Activated CD4-positive, alpha-beta T cell treated with anti-CD3 and anti-CD28 coated beads, Interleukin-2, amount 50 U/mL, for 4 hours (primary cell): ENCODE data around the gene NAT10.

Experiments
- DNase-seq, 2 experiments: peaks; one replicate each; pipeline ENCODE4 v3.0.0-alpha.2; 2020

The NAT10 gene

DNA sequence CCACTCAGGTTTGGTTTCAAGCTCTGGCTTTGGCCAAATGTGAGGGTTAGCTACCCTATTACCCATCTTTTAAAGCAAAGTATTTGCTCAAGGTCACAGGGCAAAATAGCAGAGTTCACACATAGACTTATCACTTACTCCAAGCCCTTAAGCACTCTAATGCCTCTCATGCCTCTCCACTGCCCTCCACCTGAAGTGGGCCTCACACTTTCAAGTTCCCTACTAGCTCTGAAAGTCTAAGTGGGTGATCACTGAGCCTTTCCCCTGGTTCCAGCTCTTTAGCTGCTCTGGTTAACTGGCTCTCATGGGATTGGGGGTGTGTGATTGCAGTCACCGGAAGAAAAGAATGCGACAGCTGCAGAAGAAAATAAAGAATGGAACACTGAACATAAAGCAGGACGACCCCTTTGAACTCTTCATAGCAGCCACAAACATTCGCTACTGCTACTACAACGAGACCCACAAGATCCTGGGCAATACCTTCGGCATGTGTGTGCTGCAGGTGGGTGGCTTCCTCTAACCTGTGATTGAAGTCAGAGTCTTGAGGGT lies 6.4 kb downstream of the NAT10 start:
- DNase-seq, result no peak

DNA sequence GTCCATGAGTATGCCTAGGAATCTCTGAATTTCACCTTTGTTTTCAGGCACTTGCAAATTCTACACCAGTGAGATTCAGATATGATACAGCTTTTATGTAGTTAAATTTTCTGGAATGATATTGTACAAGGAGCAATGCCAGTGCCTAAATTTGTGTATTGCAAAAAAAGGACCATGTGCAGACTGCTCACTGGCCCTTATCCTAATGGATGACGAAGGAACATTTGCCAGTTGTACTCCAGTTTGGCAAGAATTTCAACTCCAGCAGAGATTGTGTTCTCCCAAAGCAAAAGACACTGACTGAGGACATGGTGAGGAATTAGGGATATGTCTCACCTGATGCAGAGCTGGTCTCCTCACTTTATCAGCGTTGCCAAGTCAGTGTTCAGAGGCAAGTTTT lies 8.6 kb downstream of the NAT10 start:
- no peak for DNase-seq

DNA sequence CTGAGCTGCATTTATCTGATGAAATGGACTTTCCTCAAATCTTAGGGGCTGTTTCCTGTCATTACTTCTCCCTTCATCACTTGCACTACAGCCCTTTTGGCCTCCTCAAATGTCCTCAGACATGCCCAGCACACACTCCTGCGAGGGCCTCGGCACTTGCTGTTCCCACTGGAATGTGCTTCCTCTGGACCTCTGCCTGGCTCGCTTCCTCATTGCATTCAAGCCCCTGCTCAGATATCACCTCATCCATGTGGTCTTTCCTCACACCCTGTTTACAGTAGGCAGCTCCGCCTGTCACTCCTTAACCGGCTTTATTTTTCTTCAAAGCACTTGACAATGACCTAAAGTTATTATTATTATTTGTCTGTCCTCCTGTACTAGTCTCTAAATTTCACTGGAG lies 9.0 kb downstream of the NAT10 start:
- no peak for DNase-seq

DNA sequence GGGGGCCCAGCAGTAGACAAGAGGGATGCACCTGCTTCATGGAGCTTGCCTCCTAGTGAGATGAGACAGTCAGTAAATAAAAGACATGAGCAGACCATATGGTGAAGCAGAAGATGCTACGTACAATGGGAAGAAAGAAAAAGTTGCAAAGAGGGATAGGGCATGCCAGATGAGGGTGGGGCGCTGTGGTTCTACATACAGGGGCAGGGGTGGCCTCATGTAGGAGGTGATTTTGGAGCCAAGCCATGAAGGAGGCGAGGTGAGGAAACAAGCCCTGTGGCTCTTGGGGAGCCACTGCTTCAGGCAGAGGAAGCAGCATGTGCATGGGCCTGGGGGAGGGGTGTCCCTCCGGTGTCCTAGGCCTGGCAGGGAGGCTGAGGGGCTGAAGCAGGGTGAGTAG lies 15.2 kb downstream of the NAT10 start:
- DNase-seq, result no peak

DNA sequence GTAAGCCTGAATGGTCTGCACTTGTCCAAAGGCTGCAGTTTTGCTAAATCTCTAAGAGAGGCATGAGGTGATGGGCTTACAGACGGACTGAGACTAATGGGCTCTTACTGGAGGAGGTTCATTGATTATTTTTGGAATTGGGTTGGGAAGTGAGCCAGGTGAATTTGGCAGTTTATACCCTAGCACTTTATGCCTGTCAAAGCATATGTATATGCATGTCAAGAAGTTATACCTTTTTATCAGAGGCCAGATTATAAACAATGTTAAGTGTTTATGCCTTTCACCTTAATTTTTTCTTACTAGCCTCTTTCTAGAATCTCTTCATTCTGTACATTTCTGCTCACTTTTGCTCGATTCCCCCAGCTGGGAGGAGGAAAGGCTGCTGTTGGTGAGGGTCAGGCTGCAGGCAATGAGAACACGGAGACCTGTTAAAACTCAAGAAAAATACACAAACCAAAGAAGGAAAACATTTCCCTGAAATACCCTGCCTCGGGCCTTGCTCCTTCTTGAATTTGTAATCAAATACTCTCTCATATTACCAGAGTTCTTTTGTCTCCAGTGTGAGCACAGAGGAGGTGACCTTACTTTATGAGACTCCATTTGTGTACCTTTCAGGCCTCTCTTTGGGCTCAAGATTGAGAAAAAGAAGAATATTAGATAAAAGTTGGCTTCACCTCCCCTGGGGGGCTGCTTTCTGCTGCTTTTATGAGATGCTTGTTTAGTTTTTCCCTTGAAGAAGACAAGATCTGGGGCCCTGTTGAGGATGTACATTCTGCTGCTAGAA lies 19.6 kb downstream of the NAT10 start:
- DNase-seq, result no peak

DNA sequence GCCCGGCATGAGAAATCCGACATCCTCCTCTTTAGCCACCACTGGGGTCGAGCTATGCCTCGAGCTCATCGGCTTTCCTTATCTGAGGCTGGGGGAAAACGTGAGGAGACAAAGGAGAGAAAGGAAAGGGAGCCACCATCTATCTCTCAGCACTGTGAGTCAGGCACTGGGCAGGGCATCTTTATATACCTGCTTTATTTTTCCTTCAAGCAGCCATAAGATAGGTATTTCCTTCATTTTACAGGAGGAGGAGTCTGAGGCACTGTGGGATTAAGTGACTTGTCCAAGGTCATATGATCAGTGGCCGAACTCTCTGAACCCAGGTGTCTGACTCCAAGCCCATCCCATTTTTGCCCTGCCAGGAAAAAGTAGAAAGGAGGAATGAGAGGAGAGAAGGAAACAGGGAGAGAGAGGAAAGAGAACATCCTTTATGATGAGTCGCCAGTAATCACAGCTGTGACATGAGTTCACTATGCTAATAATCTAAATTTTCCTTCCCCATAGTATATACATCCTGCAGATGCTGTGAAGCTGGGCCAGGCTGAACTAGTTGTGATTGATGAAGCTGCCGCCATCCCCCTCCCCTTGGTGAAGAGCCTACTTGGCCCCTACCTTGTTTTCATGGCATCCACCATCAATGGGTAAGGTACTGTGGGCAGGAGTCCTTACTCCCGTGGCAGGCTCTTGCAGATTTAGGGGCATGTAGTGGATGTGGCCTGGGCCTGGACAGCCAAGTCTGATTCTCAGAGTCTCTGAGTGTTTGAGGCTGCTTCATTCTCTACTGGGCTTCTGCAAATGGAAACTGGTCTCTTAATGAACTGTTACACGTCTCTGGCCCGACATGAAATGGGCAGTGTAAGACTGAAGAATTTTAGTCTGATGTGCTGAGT lies 21.8 kb downstream of the NAT10 start:
- DNase-seq, result no peak

DNA sequence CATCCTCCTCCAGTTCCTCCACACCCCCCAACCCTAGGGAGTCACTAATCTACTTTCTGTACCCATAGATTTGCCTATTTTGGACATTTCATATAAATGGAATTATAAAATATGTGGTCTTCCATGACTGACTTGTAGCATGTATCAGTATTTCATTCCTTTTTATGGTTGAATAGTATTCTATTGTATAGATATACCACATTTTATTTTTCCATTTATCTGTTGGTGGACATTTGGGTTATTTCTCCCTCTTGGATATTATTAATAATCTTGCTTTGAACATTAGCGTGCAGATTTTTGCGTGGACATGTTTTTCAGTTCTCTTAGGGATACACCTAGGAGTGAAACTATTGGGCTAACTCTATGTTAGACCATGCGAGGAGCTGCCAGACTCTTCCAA lies 23.4 kb downstream of the NAT10 start:
- no peak for DNase-seq

DNA sequence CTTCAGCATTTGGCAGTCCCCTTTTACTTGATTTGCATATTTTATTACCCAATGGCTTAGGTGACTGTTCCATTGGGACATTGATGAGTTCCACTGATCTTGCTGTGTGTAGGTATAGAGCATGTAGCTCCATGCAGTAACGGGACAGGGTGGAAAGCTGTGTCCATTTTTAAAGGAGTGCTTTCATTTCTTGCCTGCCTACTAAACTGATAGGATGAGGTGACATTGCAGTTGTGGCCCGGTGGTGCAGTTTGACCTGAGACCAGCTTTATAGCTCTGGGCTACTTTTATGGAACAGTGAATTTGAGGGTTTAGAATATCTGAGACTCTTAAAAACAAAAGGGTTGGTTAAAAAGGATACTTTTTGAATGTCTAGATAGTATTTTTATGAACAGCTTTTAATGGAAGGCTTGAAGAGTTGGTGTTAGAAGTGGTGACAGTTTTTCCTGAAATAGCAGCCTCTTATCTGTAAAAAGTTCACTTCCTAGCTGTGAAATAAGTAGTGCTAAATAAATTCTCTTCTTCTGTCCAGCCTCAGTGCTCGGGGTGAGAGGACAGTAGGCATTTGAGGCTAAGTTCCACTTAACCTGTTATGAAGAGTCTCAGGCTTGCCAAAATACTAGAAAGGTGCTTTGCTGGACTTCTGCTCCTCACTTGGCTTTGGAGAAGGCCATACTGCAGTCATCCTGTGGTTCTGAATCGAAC lies 27.0 kb downstream of the NAT10 start:
- DNase-seq, result no peak

DNA sequence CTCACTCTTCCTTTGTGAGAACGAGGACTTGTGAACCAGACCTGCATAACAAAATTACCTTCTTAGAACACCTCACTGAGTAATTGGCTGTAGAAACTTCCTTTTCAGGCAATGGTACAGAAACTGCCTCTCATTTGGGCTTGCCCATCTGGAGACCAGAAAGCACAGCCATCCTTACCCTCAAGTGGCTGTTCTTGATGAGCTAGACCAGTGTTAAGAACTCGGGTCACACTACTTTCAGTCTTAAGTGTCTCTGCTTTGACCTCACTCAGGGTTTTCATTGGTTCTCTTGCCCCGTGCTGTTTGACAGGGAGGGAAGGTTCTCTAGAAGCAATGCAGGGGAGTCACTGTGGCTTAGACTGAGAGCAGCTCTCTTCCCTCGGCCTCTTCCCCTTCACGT lies 29.3 kb downstream of the NAT10 start:
- no peak for DNase-seq

DNA sequence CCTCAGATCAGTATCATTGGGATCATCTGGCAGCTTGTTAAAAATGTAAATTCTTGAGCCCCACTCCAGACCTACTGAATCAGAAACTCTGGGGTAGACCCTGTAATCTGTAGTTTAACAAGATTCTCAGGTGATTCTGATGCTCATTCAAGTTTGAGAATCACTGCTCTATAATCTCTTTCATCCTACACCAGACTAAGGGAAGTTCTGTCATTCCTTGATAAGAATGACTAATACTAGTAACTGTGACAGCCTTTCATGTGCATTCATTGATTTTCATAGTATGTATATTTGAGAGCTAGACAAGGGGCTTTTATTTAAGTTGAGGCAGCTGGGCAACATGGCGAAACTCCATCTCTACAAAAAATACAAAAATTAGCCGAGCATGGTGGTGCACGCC lies 30.0 kb downstream of the NAT10 start:
- no peak for DNase-seq

DNA sequence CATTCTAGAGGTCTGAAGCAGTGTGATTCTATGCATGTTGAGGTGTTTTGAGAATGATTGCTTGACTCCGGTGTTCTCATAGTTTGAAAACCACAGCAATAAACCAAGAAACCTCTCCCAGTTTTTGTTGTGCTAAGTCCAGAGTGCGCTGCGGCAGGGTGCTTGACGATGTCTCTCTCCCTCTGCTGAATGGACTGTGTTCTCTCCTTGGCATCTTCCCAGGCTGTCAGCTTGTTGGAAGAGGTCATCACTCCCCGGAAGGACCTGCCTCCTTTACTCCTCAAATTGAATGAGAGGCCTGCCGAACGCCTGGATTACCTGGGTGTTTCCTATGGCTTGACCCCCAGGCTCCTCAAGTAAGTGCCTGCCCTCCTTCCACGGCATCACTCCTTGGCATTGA lies 31.0 kb downstream of the NAT10 start:
- no peak for DNase-seq

DNA sequence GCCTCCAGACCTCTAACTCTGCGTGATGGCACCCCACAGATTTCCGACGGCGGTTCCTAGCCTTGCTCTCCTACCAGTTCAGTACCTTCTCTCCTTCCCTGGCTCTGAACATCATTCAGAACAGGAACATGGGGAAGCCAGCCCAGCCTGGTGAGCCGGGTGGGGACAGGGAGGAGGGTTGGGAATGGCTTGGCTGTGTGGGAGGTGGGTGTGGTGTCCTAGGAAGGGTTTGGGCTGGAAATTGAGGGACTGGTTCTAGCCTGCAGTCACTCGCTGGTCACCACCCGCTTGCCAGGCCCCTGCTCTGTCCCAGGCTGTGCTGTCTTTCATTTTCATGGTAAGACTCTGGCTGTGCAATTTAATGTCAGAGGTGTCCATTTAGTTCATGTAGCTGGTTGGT lies 33.9 kb downstream of the NAT10 start:
- no peak for DNase-seq

DNA sequence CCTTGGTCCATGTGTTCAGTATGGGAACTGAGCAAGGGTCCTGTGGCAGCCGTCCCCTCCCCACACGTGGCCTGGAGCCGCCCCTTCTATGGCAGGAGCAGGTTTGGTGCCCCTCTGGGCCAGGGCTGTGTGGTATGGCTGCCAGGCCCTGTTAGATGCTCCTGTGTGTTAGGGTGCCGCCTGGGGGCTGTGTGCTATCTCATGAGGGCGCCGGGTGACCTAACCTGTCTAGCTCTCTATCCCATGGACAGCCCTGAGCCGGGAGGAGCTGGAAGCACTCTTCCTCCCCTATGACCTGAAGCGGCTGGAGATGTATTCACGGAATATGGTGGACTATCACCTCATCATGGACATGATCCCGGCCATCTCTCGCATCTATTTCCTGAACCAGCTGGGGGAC lies 34.7 kb downstream of the NAT10 start:
- no peak for DNase-seq

DNA sequence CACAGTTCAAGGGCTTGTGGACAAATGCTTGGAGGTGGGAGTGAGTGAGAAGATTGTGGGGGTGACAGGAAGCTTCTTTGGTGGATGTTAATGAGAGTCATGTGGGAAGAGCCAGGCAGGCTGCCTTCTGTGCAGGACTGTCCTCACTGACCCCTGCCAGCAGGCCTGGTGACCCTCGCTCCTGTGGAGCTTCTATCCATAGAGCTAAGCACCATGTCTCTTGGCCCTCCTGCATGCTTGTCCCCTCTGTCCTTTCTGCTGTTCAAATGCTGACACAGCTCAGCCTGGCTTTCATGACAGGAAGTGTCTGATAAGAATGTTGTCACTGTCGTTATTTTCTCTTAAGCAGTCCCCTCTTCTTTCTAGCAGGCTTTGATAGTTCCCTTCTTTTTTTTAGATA lies 37.6 kb downstream of the NAT10 start:
- no peak for DNase-seq

DNA sequence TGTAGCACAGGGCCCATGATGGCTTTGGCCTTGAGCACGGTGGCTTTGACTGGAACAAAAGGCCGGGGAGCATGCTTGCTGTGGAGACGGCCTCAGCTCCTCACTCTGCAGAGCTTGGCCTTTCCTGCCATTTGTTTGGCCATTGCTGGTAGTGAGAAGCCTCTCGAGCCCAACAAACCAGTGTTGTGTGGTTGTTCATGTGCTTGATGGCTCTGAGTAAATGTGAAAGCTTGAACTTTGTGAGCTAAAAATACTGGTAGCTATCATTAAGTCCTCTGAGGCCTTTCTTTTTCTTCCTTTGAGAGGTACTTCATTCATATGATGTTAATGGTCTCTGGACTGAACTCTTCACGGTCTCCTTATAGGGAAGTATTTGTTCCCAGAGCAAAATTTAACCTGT lies 39.6 kb downstream of the NAT10 start:
- DNase-seq, result no peak

DNA sequence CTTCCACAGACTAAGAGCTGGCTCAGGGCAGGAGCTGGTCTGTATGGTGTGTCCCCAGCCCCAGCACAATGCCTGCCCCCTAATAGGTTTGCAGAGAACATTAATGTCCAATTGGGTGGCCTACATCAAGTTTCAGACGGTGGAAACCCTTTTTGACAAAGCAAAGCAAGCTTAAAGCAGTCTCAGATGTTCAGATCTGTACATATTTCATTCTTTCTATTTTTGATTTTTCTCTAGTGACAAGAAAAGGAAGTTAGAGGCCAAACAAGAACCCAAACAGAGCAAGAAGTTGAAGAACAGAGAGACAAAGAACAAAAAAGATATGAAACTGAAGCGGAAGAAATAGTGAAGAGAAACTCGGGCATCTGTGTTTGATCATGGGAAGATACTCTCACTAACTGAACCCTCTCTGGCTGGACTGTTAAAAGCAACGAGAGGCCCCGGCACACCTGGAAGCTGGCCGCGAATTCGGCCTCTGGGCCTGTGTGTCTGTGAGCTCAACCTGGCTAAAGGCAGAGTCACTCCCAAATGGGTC lies 40.5 kb downstream of the NAT10 start:
- DNase-seq, result no peak

DNA sequence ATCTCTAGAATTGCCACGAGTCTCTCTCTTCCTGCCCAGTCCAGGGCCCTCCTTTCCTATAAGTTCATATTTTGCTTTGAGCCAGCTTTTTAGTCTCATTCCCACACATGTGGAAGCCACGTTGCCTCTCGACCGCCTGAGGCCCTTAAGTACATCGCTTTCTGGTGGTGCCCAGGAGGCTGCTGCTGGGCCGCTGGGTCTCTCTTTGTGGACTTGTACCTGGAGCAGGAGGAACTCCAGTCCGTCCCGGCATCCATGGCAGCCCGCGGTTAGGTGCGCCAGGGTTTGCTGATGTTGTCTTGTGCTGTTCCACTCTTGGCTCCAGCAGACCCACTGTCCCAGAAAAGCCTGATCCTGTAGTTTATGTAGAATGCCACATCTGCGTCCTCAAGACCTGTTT lies 41.0 kb downstream of the NAT10 start:
- no peak for DNase-seq

DNA sequence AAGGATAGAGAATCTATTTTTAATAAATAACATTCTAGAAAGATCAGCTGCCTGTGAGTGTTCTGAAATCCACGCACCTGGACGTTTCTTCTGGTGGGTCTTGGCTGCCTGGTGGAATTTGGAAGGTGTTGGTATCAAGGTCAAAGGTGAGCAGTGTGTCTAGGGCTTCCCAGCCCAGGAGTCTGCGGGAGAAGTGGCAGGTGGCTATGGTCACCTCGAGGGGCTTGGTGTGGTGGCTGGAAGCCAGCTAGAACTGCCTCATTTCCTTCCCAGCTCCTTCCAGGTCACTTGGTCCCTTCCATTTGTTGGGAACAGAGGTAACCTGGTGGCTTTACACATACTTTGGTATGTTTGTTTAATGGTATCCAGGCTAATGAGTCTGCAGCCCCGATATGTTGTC lies 41.4 kb downstream of the NAT10 start:
- no peak for DNase-seq

DNA sequence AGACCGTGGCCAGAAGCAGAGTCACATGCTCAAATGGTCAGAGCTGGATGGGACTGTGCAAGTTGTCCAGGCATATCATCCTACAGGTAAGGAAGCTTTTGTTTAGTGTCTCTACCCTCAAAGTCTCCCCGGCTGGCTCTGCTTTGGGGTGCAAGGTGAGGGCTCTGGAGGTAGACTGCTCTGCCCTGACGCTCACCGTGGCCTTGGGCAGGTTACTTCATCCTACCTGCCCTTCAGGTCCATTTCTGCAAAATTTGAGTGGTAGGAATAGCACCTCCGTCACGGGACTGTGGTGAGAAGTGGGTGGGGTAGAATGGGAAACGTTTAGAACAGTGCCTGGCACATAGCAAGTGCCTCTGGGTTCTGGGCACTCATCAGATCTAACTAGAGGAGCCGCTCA lies 42.2 kb downstream of the NAT10 start:
- no peak for DNase-seq

DNA sequence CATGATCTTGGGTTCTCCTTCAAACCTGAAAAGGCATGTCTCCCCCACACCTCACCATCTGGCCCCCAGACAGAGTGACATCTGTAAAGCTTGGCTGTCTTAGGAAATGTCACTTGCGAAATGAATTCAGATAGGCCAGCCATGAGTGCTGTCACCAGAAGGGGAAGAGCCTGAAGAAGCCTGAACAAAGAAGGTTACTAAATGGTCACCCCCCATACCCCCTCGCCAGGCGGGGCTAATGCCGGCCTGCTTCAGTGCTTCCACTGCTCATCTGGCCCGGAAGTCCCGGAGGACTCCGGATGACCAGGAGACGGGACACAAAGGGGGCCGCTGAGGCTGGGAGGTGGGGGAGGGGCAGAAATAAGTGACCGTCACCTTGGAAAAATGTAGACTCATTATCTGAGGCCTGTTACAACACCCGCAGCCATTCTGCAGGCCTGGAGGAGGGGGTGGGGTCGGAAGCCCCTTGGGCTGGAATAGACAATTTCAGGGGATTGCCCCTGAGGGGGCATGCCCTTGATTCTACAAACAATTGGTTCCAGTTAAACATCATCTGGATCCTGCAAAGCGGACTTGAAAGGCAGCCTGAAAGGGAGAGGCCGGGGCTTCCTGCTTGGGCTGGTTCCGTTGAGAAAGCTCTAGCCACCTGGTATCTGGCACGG lies 43.2 kb downstream of the NAT10 start:
- DNase-seq, result no peak

DNA sequence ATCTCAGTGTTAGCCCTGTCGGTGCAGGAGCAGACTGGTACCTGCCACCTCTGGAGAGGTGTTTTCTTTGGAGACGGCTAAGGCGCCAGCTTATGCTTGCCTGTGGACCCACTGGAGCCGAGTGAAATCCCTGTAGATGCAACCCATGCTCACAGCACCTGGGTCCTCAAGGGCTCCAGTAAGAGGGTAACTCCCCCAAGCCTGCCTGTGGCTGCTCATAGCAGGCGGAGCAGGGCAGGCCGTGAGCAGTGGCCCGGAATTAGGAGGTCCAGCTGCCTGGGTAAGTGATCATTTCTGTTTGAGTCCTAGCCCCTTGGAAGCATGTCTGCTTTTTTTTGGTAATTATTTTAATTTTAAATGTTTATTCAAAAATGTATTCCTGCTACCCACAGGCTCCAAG lies 43.8 kb downstream of the NAT10 start:
- DNase-seq, result no peak

DNA sequence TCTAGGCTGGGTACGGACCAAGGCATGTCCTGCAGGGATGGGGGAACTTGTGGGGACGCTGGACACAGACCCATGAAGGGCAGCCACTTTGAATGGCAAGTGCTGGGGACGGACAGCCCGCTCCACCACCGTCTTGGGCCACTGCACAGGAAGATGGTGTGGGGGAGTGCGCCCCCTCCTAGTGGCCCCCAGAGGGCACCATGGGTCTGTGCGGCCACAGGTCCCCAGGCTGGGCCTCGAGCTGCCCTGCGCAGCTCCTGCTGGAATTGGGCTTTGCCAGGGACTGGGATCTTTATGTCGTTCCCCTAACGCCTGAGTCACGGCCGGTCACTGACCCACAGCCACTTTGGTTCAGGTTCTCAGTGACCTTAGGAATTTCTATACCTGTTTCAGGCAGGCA lies 44.4 kb downstream of the NAT10 start:
- DNase-seq, result no peak
